ENCODE measurements around the gene CCDC195. TPM values are rescaled to one million over a fixed set of nuclear protein-coding genes. Genes with fewer than 3 reads are reported as not detected.

The CCDC195 gene
- total RNA-seq, 1 experiment from 2014 or later = not detected

- no peaks in the 10 kb centered on the region for H3K27me3 Mint-ChIP-seq (ENCODE audit: low read depth)
- Histone ChIP-seq H3K79me1 (ENCODE audit: insufficient read depth, low read depth, low read length, poor library complexity, severe bottlenecking) (no peaks in the 10 kb centered on the region), H2BK120ac (ENCODE audit: low read depth, low read length, poor library complexity, severe bottlenecking) (no peak overlapping the region), H4K91ac (ENCODE audit: insufficient read length, low read depth, low read length) (no peak overlapping the region), H4K20me1 (ENCODE audit: control insufficient read depth, insufficient read depth, insufficient read length) (no peaks in the 10 kb centered on the region), H3K27me3 (ENCODE audit: insufficient read depth, low read length) (no peaks in the 10 kb centered on the region), H3K18ac (ENCODE audit: insufficient read length, low read depth, low read length) (no peak overlapping the region), H4K5ac (ENCODE audit: insufficient read length, low read depth, low read length) (no peak overlapping the region), H3K79me2 (ENCODE audit: insufficient read depth, low read length) (no peaks in the 10 kb centered on the region), H3K9me3 (ENCODE audit: control insufficient read depth, low read depth, low read length) (no peaks in the 10 kb centered on the region), H2AK5ac (ENCODE audit: insufficient read length, low read length) (no peak overlapping the region), H3K4me1 (ENCODE audit: insufficient read depth, low read length) (no peaks in the 10 kb centered on the region), H4K8ac (replicated peaks; ENCODE audit: insufficient read length, low read depth, low read length) (no peak overlapping the region), H3K4ac (ENCODE audit: low read depth, low read length) (no peak overlapping the region), H3K4me2 (ENCODE audit: insufficient read depth, insufficient read length, low read length) (no peak overlapping the region), H3K9ac (ENCODE audit: extremely low read depth, insufficient read length, low read length) (no peak overlapping the region), H2BK5ac (ENCODE audit: insufficient read length, low read length) (no peak overlapping the region), H3K14ac (ENCODE audit: insufficient read depth, low read length) (no peak overlapping the region), H2BK12ac (ENCODE audit: insufficient read length, low read depth, low read length) (no peak overlapping the region), H3K56ac (ENCODE audit: insufficient read length, low read depth, low read length) (no peak overlapping the region), H2BK20ac (ENCODE audit: low read depth, low read length, poor library complexity, severe bottlenecking) (no peak overlapping the region), H3K27ac (ENCODE audit: insufficient read length, low read depth, low read length) (no peak overlapping the region), H3K23me2 (ENCODE audit: insufficient read length, low read depth, low read length, poor library complexity, severe bottlenecking) (no peaks in the 10 kb centered on the region), H2AFZ (ENCODE audit: low read length) (no peak overlapping the region), H3T11ph (ENCODE audit: low read length) (no peak overlapping the region), H2BK15ac (ENCODE audit: low read depth, low read length) (no peak overlapping the region), H3K23ac (ENCODE audit: insufficient read length, low read depth, low read length) (no peak overlapping the region)
- H3K4me1 Mint-ChIP-seq = no peaks in the 10 kb centered on the region
- DNase-seq = no peak
- WGBS (ENCODE audit: extremely low coverage, insufficient read length, low lambda C conversion rate) = no CpG with 5 or more reads among the region's 2 CpGs
- peaks cover 3 to 5% of the 10 kb centered on the region in 2 experiments; a peak in 1 of 5 replicates for H3K9me3 Mint-ChIP-seq
- H3K27ac Mint-ChIP-seq = no peak overlapping the region
- no peak for TF ChIP-seq CTCF (conservative IDR thresholded peaks at IDR 0.05)
- no peaks in the 10 kb centered on the region for H3K36me3 Mint-ChIP-seq (ENCODE audit: insufficient read depth in 1 of 3, low read depth in 3 of 3)
- no peak overlapping the region for H3K4me3 Mint-ChIP-seq
Observed at GRCh38 chr2:224716921-224717320, 756 bp upstream of the CCDC195 start.

Data from H9 (cell line).